Adrenal gland (tissue), 5 donors: Measurements from ENCODE around the gene GJA3.

Source experiments
- POLR2A ChIP-seq, 2 donors: fragments of 450-650 bp; IDR thresholded peaks; one replicate each; pipeline ENCODE4 v1.6.1; 2017; ENCODE audit warnings: antibody characterized with exemption in 2 of 2, mild to moderate bottlenecking in 2 of 2, moderate library complexity in 1 of 2
- TF ChIP-seq, protein P1 (sequence below), 6 experiments: fragments of 450-650 bp in 4 of 6; fragments of 200-600 bp in 2 of 6; sonication (generic) in 1 of 6; IDR thresholded peaks; 1 replicate in 5 of 6; 2 replicates in 1 of 6; pipeline versions ENCODE4 v1.5.1 to v1.8.0; 2016 to 2021; ENCODE audit warnings: antibody characterized with exemption in 6 of 6, mild to moderate bottlenecking in 2 of 6, moderate library complexity in 1 of 6
- donor health status: DM: no; HTN: no; CAD: no.

DNA sequence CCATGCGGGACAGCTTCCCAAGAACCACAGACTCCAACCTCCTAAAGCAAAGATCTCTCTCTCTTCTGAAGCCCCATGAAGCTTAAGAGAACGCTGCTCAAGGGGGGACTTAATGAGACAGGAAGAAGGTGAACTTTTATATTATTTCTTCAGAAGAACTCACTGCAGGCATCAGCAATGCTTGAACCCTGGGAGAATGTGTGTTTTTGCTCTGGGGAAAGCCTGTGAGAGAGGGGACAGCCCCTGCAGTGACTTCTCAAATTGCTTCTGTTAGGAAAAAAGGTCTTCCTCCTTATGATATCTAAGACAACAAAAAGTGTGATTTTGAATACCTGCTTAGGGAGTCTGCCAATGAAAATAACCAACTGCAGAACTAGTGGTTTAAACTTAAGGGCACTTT is 23.0 kb downstream of the GJA3 start:
- TF ChIP-seq, protein P1, sequence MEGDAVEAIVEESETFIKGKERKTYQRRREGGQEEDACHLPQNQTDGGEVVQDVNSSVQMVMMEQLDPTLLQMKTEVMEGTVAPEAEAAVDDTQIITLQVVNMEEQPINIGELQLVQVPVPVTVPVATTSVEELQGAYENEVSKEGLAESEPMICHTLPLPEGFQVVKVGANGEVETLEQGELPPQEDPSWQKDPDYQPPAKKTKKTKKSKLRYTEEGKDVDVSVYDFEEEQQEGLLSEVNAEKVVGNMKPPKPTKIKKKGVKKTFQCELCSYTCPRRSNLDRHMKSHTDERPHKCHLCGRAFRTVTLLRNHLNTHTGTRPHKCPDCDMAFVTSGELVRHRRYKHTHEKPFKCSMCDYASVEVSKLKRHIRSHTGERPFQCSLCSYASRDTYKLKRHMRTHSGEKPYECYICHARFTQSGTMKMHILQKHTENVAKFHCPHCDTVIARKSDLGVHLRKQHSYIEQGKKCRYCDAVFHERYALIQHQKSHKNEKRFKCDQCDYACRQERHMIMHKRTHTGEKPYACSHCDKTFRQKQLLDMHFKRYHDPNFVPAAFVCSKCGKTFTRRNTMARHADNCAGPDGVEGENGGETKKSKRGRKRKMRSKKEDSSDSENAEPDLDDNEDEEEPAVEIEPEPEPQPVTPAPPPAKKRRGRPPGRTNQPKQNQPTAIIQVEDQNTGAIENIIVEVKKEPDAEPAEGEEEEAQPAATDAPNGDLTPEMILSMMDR (IDR thresholded peaks at IDR 0.05), result no peak
- TF ChIP-seq POLR2A (IDR thresholded peaks at IDR 0.05), result no peak
